Measurements from ENCODE around the gene ELMO2.
"Not testable (repeated sequence)": the region's sequence is repeated elsewhere in the genome, so short reads cannot be mapped to it uniquely, and the experiment has no call there.

The ELMO2 gene

DNA sequence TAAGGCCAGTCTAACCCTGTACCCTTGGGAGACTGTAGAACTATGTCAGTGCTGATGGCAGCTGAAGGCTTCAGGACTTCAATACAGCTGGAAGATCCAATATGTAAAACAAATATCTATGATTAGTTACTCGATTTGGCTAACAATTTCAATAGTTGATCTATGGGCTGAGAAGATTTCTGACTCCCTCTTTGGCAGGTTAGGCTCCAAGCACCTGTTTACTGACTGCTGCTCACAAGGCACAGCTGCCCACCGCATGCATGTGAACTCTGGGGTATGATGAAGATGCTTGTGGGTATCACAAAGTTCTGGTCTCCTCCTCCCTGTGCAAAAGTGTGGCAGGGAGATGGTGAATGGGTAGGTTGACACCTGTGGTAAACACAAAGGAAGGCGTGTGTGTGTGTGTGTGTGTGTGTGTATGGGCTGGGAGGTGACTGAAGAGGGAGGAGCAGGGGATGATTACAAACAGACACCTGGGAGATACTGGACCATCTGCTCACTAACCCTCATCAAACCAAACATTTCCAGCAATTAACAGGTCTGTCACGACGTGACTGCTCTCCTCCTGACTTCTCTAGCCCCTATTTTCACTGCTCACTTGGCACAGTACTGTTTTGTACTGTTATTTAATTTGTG is 18.1 kb downstream of the ELMO2 start:
- Histone ChIP-seq H3K14ac (ENCODE audit: low read length) (no peak overlapping the region), H3K4ac (ENCODE audit: low read depth, low read length) (no peak overlapping the region), H3K4me3 (ENCODE audit: low read depth, low read length) (no peak overlapping the region), H3K4me1 (ENCODE audit: control insufficient read depth in 1 of 2, insufficient read depth in 2 of 2, low read length in 2 of 2) (no peaks in the 10 kb centered on the region), H4K12ac (ENCODE audit: low read depth, low read length) (no peak overlapping the region), H3K27me3 (ENCODE audit: insufficient read depth, low read length) (no peaks in the 10 kb centered on the region), H4K8ac (ENCODE audit: low read depth, low read length) (no peak overlapping the region), H2AFZ (ENCODE audit: insufficient read depth, low read length, poor library complexity) (no peak overlapping the region), H2BK120ac (ENCODE audit: insufficient read depth, low read length, poor library complexity) (no peak overlapping the region), H2BK5ac (ENCODE audit: low read depth, low read length, poor library complexity) (no peak overlapping the region), H4K91ac (ENCODE audit: low read depth, low read length) (no peak overlapping the region), H3K79me1 (ENCODE audit: low read length) (no peaks in the 10 kb centered on the region), H3K79me2 (ENCODE audit: control insufficient read depth, insufficient read depth, low read length, poor library complexity) (no peaks in the 10 kb centered on the region), H3K9ac (ENCODE audit: low read length) (no peak overlapping the region), H2BK12ac (ENCODE audit: low read length) (no peak overlapping the region), H2AK5ac (ENCODE audit: low read length) (no peak overlapping the region), H3K18ac (ENCODE audit: low read length) (no peak overlapping the region), H3K9me3 (ENCODE audit: insufficient read depth, low read depth, low read length) (no peaks in the 10 kb centered on the region), H3K4me2 (ENCODE audit: low read length) (no peak overlapping the region), H3K27ac (ENCODE audit: low read depth, low read length) (no peak overlapping the region), H3K36me3 (ENCODE audit: control insufficient read depth in 1 of 2, insufficient read depth in 2 of 2, low read length in 2 of 2) (peaks cover 22 to 63% of the 10 kb centered on the region in 2 experiments), H3K23ac (ENCODE audit: low read length) (no peak overlapping the region)
- no CpG with 5 or more reads among the region's 5 CpGs for WGBS (ENCODE audit: extremely low coverage, insufficient coverage, insufficient read length)
- DNase-seq = no peak

DNA sequence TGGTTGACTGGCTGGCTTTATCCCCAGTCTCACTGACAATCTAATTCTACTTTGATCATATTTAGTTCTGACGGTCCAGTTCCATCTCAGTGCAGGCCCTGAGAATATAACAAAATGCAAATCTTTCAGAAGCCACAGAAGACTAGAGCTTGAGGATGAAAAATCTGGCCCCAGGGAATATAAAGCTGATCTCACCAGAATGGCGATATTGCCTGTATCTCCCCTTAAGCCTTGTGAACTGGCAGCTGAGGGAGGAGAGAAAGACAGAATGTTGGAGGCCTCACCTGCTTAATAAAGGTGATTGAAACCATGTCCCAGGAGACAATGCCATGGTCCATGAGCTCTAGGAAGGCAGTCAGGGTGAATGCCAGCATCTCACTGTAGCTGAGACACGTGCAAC is 19.4 kb downstream of the ELMO2 start:
- H3K79me2 ChIP-seq (ENCODE audit: control insufficient read depth, insufficient read depth, low read length, poor library complexity); H2AFZ ChIP-seq (ENCODE audit: insufficient read depth, low read length, poor library complexity); H2BK5ac ChIP-seq (ENCODE audit: low read depth, low read length, poor library complexity); H3K4ac ChIP-seq (ENCODE audit: low read depth, low read length); H3K9ac ChIP-seq (ENCODE audit: low read length); H3K23ac ChIP-seq (ENCODE audit: low read length); H3K27me3 ChIP-seq (ENCODE audit: insufficient read depth, low read length); H3K9me3 ChIP-seq (ENCODE audit: insufficient read depth, low read depth, low read length); H3K79me1 ChIP-seq (ENCODE audit: low read length); H4K12ac ChIP-seq (ENCODE audit: low read depth, low read length); H3K4me2 ChIP-seq (ENCODE audit: low read length); H2AK5ac ChIP-seq (ENCODE audit: low read length); H3K14ac ChIP-seq (ENCODE audit: low read length); H3K27ac ChIP-seq (ENCODE audit: low read depth, low read length); H3K4me1 ChIP-seq (ENCODE audit: control insufficient read depth in 1 of 2, insufficient read depth in 2 of 2, low read length in 2 of 2); H4K91ac ChIP-seq (ENCODE audit: low read depth, low read length); H3K4me3 ChIP-seq (ENCODE audit: low read depth, low read length); H4K8ac ChIP-seq (ENCODE audit: low read depth, low read length); H3K18ac ChIP-seq (ENCODE audit: low read length); H2BK12ac ChIP-seq (ENCODE audit: low read length); DNase-seq; H2BK120ac ChIP-seq (ENCODE audit: insufficient read depth, low read length, poor library complexity): not testable (repeated sequence)
- H3K36me3 ChIP-seq (ENCODE audit: control insufficient read depth in 1 of 2, insufficient read depth in 2 of 2, low read length in 2 of 2) = peaks cover 24 to 62% of the 10 kb centered on the region in 2 experiments
- WGBS (ENCODE audit: extremely low coverage, insufficient coverage, insufficient read length) = no CpG with 5 or more reads among the region's 3 CpGs

- no CpG with 5 or more reads among the region's 2 CpGs for WGBS (ENCODE audit: extremely low coverage, insufficient coverage, insufficient read length)
- H4K91ac ChIP-seq (ENCODE audit: low read depth, low read length) = no peak overlapping the region
- H2BK120ac ChIP-seq (ENCODE audit: insufficient read depth, low read length, poor library complexity) = no peak overlapping the region
- H3K9ac ChIP-seq (ENCODE audit: low read length) = no peak overlapping the region
- no peaks in the 10 kb centered on the region for H3K27me3 ChIP-seq (ENCODE audit: insufficient read depth, low read length)
- no peaks in the 10 kb centered on the region for H3K9me3 ChIP-seq (ENCODE audit: insufficient read depth, low read depth, low read length)
- no peak overlapping the region for H4K8ac ChIP-seq (ENCODE audit: low read depth, low read length)
- H2BK12ac ChIP-seq (ENCODE audit: low read length) = no peak overlapping the region
- no peak overlapping the region for H2BK5ac ChIP-seq (ENCODE audit: low read depth, low read length, poor library complexity)
- no peak overlapping the region for H3K27ac ChIP-seq (ENCODE audit: low read depth, low read length)
- H3K4me3 ChIP-seq (ENCODE audit: low read depth, low read length) = no peak overlapping the region
- H3K18ac ChIP-seq (ENCODE audit: low read length) = no peak overlapping the region
- no peak overlapping the region for H3K23ac ChIP-seq (ENCODE audit: low read length)
- no peak for DNase-seq
- H3K79me1 ChIP-seq (ENCODE audit: low read length) = no peaks in the 10 kb centered on the region
- no peaks in the 10 kb centered on the region for H3K79me2 ChIP-seq (ENCODE audit: control insufficient read depth, insufficient read depth, low read length, poor library complexity)
- no peak overlapping the region for H4K12ac ChIP-seq (ENCODE audit: low read depth, low read length)
- peaks cover 40 to 64% of the 10 kb centered on the region in 2 experiments for H3K36me3 ChIP-seq (ENCODE audit: control insufficient read depth in 1 of 2, insufficient read depth in 2 of 2, low read length in 2 of 2)
- H2AK5ac ChIP-seq (ENCODE audit: low read length) = no peak overlapping the region
- H3K4ac ChIP-seq (ENCODE audit: low read depth, low read length) = no peak overlapping the region
- H2AFZ ChIP-seq (ENCODE audit: insufficient read depth, low read length, poor library complexity) = no peak overlapping the region
- no peaks in the 10 kb centered on the region for H3K4me1 ChIP-seq (ENCODE audit: control insufficient read depth in 1 of 2, insufficient read depth in 2 of 2, low read length in 2 of 2)
- no peak overlapping the region for H3K14ac ChIP-seq (ENCODE audit: low read length)
- no peak overlapping the region for H3K4me2 ChIP-seq (ENCODE audit: low read length)
Measured at GRCh38 chr20:46378412-46379009, 27.9 kb downstream of the ELMO2 start.

GRCh38 chr20:46377518-46377917 is 28.9 kb downstream of the ELMO2 start:
- Histone ChIP-seq H3K27me3 (ENCODE audit: insufficient read depth, low read length) (no peaks in the 10 kb centered on the region), H3K23ac (ENCODE audit: low read length) (no peak overlapping the region), H4K8ac (ENCODE audit: low read depth, low read length) (no peak overlapping the region), H3K4me3 (ENCODE audit: low read depth, low read length) (no peak overlapping the region), H4K91ac (ENCODE audit: low read depth, low read length) (no peak overlapping the region), H3K4me2 (ENCODE audit: low read length) (no peak overlapping the region), H2BK5ac (ENCODE audit: low read depth, low read length, poor library complexity) (no peak overlapping the region), H3K27ac (ENCODE audit: low read depth, low read length) (no peak overlapping the region), H3K4ac (ENCODE audit: low read depth, low read length) (no peak overlapping the region), H3K9me3 (ENCODE audit: insufficient read depth, low read depth, low read length) (no peaks in the 10 kb centered on the region), H2BK120ac (ENCODE audit: insufficient read depth, low read length, poor library complexity) (no peak overlapping the region), H3K18ac (ENCODE audit: low read length) (no peak overlapping the region), H2AFZ (ENCODE audit: insufficient read depth, low read length, poor library complexity) (no peak overlapping the region), H4K12ac (ENCODE audit: low read depth, low read length) (no peak overlapping the region), H3K14ac (ENCODE audit: low read length) (no peak overlapping the region), H2BK12ac (ENCODE audit: low read length) (no peak overlapping the region), H2AK5ac (ENCODE audit: low read length) (no peak overlapping the region), H3K4me1 (ENCODE audit: control insufficient read depth in 1 of 2, insufficient read depth in 2 of 2, low read length in 2 of 2) (no peaks in the 10 kb centered on the region), H3K9ac (ENCODE audit: low read length) (no peak overlapping the region), H3K79me2 (ENCODE audit: control insufficient read depth, insufficient read depth, low read length, poor library complexity) (no peaks in the 10 kb centered on the region), H3K79me1 (ENCODE audit: low read length) (no peaks in the 10 kb centered on the region), H3K36me3 (ENCODE audit: control insufficient read depth in 1 of 2, insufficient read depth in 2 of 2, low read length in 2 of 2) (peaks cover 45 to 65% of the 10 kb centered on the region in 2 experiments)
- WGBS (ENCODE audit: extremely low coverage, insufficient coverage, insufficient read length) = no CpG with 5 or more reads among the region's 7 CpGs
- DNase-seq = no peak

Measured in trophoblast cell (in vitro differentiated cells and primary cell).